ENCODE data around the gene OTOS. TPM values are rescaled to one million over a fixed set of nuclear protein-coding genes. Genes with fewer than 3 reads are reported as not detected.

Gene OTOS
- total and polyA plus RNA-seq, 9 of the 15 experiments (the other 6 are each of a cell fraction or from before 2014, with no cell fraction given) = not detected

DNA sequence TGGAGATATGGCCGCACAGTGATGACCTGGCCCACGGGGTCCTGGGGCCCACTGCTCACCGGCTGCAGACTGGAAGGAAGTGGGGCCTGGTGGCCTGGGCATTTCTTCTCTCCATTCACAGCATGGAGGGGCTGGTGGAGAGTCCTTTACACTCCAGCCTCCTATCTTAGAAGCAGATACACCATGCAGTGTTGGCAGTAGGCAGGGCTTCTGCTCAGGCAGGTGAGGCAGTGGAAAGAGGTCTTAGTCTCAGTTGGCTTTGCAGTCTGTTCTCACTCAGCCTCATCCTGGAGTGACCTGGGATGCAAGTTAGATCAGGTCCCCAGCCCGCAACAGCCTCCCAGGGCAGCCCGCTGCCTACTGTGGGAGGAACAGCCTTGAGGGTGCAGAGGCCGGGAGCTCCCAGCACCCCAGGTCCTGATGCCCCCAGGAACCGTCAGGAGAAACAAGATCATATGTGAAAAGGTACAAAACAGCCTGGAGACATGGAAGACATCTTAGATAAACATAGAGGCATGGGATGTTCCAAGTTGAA is 45.8 kb upstream of the OTOS start:
- no TSS peak for BruUV-seq (replicated peaks)
- ChIA-PET POLR2A (interaction anchor here (0.6 kb wide), 1 partner anchor 59 kb away, joined by 4 read pairs; no protein-coding TSS in a partner anchor), CTCF (ENCODE audit: low intra/inter-chr PET ratio) (no interaction called here)
- H3K4me3 ChIP-seq = no peak overlapping the region
- no peak overlapping the region for H3K9ac ChIP-seq (ENCODE audit: insufficient read depth in 1 of 2, low read depth in 2 of 2, low read length in 2 of 2)
- ATAC-seq (no peak), DNase-seq (ENCODE audit: extremely low read depth in 1 of 4, low spot score in 3 of 4) (no peak), FAIRE-seq (no peak)
- no peak overlapping the region for H2AFZ ChIP-seq (ENCODE audit: low read depth, low read length)
- no peaks in the 10 kb centered on the region for H3K79me2 ChIP-seq (ENCODE audit: control insufficient read depth, insufficient read depth, low read length)
- peaks cover 0 to 29% of the 10 kb centered on the region in 2 experiments; a peak in 2 of 5 replicates for H3K27me3 ChIP-seq (ENCODE audit: control insufficient read depth in 2 of 2, insufficient read depth in 2 of 2, low read length in 2 of 2)
- H3K4me2 ChIP-seq (ENCODE audit: insufficient read depth, low read length) = no peak overlapping the region
- no peaks in the 10 kb centered on the region for H3K36me3 ChIP-seq (ENCODE audit: control insufficient read depth, insufficient read depth, low read length)
- 0% methylated on average over 5 of the region's 7 CpGs for WGBS (ENCODE audit: insufficient coverage, low coverage, missing lambda C conversion rate)
- no peaks in the 10 kb centered on the region for H3K4me1 ChIP-seq (replicated peaks in 1 of 2; ENCODE audit: control insufficient read depth in 2 of 2, insufficient read depth in 2 of 2, low read length in 2 of 2)
- in situ Hi-C loops (cut with MboI) = no loop called here
- H3K27ac ChIP-seq (ENCODE audit: extremely low read depth, low read depth, low read length) = no peak overlapping the region
- no peak for TF ChIP-seq ZNF830 (CRISPR knock-in tag; IDR thresholded peaks at IDR 0.05)
- TF ChIP-seq MEF2D (tag; conservative IDR thresholded peaks at IDR 0.05; ENCODE audit: low read depth) = no peak
- no peak for TF ChIP-seq CTBP1 (IDR thresholded peaks at IDR 0.05; ENCODE audit: borderline replicate concordance)
- no peak for TF ChIP-seq ZNF41 (CRISPR knock-in tag; conservative IDR thresholded peaks at IDR 0.05)
- no peak for TF ChIP-seq NCOA6 (IDR thresholded peaks at IDR 0.05)
- TF ChIP-seq MYC (IDR thresholded peaks at IDR 0.05; ENCODE audit: low read depth, low read length) = no peak
- no peak for TF ChIP-seq MYC (CRISPR knock-in tag; IDR thresholded peaks at IDR 0.05; ENCODE audit: borderline replicate concordance, low read depth)
- no peak for TF ChIP-seq SIX5 (IDR thresholded peaks at IDR 0.05; ENCODE audit: borderline replicate concordance in 1 of 2, insufficient read depth in 1 of 2, low read depth in 1 of 2, low read length in 2 of 2)
- TF ChIP-seq CCNT2 (IDR thresholded peaks at IDR 0.05; ENCODE audit: borderline replicate concordance, extremely low read depth, insufficient read length, low read depth, low read length) = no peak
- no peak for TF ChIP-seq ZBED1 (IDR thresholded peaks at IDR 0.05)
- no peak for TF ChIP-seq SIN3A (IDR thresholded peaks at IDR 0.05; ENCODE audit: borderline replicate concordance in 2 of 2, control insufficient read depth in 1 of 2, low read depth in 2 of 2, low read length in 2 of 2)
- TF ChIP-seq CBFA2T2 (conservative IDR thresholded peaks at IDR 0.05) = no peak
- no peak for TF ChIP-seq RAD21 (CRISPR knock-in tag; conservative IDR thresholded peaks at IDR 0.05 in 1 of 2, IDR thresholded peaks at IDR 0.05 in 1 of 2)
- TF ChIP-seq ZNF316 (IDR thresholded peaks at IDR 0.05) = no peak
- no peaks in the 10 kb centered on the region for H3K9me3 ChIP-seq (replicated peaks; ENCODE audit: control insufficient read depth, insufficient read depth, low read depth, low read length)
- intact Hi-C loops (cut with micrococcal nuclease) = no loop called here
- H4K20me1 ChIP-seq (replicated peaks; ENCODE audit: control insufficient read depth, insufficient read depth, low read length) = no peaks in the 10 kb centered on the region
- H3K9me1 ChIP-seq (ENCODE audit: control insufficient read depth, insufficient read depth, low read length) = no peaks in the 10 kb centered on the region
